ENCODE results near the gene MNS1. TPM values are rescaled to one million over a fixed set of nuclear protein-coding genes. Genes with fewer than 3 reads are reported as not detected.
"Not testable (repeated sequence)": the region's sequence is repeated elsewhere in the genome, so short reads cannot be mapped to it uniquely, and the experiment has no call there.

Gene MNS1
- total and polyA plus RNA-seq, 9 of the 15 experiments (the other 6 are each of a cell fraction or from before 2014, with no cell fraction given) = 1.1 to 10.3 (median 2.5) TPM

GRCh38 chr15:56485426-56485825 is 20.5 kb upstream of the MNS1 start:
- H3K9ac ChIP-seq (ENCODE audit: insufficient read depth in 1 of 2, low read depth in 2 of 2, low read length in 2 of 2); CTCF ChIA-PET (ENCODE audit: low intra/inter-chr PET ratio); H3K79me2 ChIP-seq (ENCODE audit: control insufficient read depth, insufficient read depth, low read length); FAIRE-seq; intact Hi-C loops (cut with micrococcal nuclease); H3K27ac ChIP-seq (ENCODE audit: extremely low read depth, low read depth, low read length); H3K9me3 ChIP-seq (replicated peaks; ENCODE audit: control insufficient read depth, insufficient read depth, low read depth, low read length); H3K27me3 ChIP-seq (ENCODE audit: control insufficient read depth in 2 of 2, insufficient read depth in 2 of 2, low read length in 2 of 2); H3K9me1 ChIP-seq (ENCODE audit: control insufficient read depth, insufficient read depth, low read length); ATAC-seq; H3K4me1 ChIP-seq (replicated peaks in 1 of 2; ENCODE audit: control insufficient read depth in 2 of 2, insufficient read depth in 2 of 2, low read length in 2 of 2); H3K4me3 ChIP-seq; BruUV-seq (replicated peaks); POLR2A ChIA-PET; H3K4me2 ChIP-seq (ENCODE audit: insufficient read depth, low read length); H4K20me1 ChIP-seq (replicated peaks; ENCODE audit: control insufficient read depth, insufficient read depth, low read length); H2AFZ ChIP-seq (ENCODE audit: low read depth, low read length); H3K36me3 ChIP-seq (ENCODE audit: control insufficient read depth, insufficient read depth, low read length); DNase-seq (ENCODE audit: extremely low read depth in 1 of 4, low spot score in 3 of 4): not testable (repeated sequence)
- WGBS (ENCODE audit: insufficient coverage, low coverage, missing lambda C conversion rate) = 3% methylated on average over 3 of the region's 3 CpGs
- in situ Hi-C loops (cut with MboI) = loop anchor here (25.0 kb wide), 2 partner anchors 327 to 827 kb away; no protein-coding TSS in a partner anchor
- peak; percentile 27 for TF ChIP-seq ZFP36 (IDR thresholded peaks at IDR 0.05; ENCODE audit: low read depth, low read length, partially characterized antibody)

- no peaks in the 10 kb centered on the region for H3K9me1 ChIP-seq (ENCODE audit: control insufficient read depth, insufficient read depth, low read length)
- no peaks in the 10 kb centered on the region for H4K20me1 ChIP-seq (replicated peaks; ENCODE audit: control insufficient read depth, insufficient read depth, low read length)
- ChIA-PET POLR2A (no interaction called here), CTCF (ENCODE audit: low intra/inter-chr PET ratio) (no interaction called here)
- intact Hi-C loops (cut with micrococcal nuclease) (no loop called here), in situ Hi-C loops (cut with MboI) (loop anchor here (25.0 kb wide), 2 partner anchors 328 to 828 kb away; no protein-coding TSS in a partner anchor)
- WGBS (ENCODE audit: insufficient coverage, low coverage, missing lambda C conversion rate) = 13% methylated on average over 2 of the region's 2 CpGs
- H3K27me3 ChIP-seq (ENCODE audit: control insufficient read depth in 2 of 2, insufficient read depth in 2 of 2, low read length in 2 of 2) = no peaks in the 10 kb centered on the region
- TF ChIP-seq ARNT (IDR thresholded peaks at IDR 0.05) (no peak), BCLAF1 (IDR thresholded peaks at IDR 0.05; ENCODE audit: borderline replicate concordance in 1 of 2, control insufficient read depth in 1 of 2, low read depth in 2 of 2, low read length in 1 of 2) (no peak), SMARCE1 (IDR thresholded peaks at IDR 0.05) (no peak), ZSCAN29 (IDR thresholded peaks at IDR 0.05) (no peak), ZNF583 (CRISPR knock-in tag; IDR thresholded peaks at IDR 0.05) (no peak), FOS (IDR thresholded peaks at IDR 0.05; ENCODE audit: extremely low read depth, insufficient read length) (no peak)
- FAIRE-seq = no peak
- H3K4me1 ChIP-seq (replicated peaks in 1 of 2; ENCODE audit: control insufficient read depth in 2 of 2, insufficient read depth in 2 of 2, low read length in 2 of 2) = no peaks in the 10 kb centered on the region
- no peaks in the 10 kb centered on the region for H3K36me3 ChIP-seq (ENCODE audit: control insufficient read depth, insufficient read depth, low read length)
- H3K79me2 ChIP-seq (ENCODE audit: control insufficient read depth, insufficient read depth, low read length) = no peaks in the 10 kb centered on the region
- H3K4me3 ChIP-seq = no peak overlapping the region
- DNase-seq (ENCODE audit: extremely low read depth in 1 of 4, low spot score in 3 of 4) = no peak
- no peak overlapping the region for H3K27ac ChIP-seq (ENCODE audit: extremely low read depth, low read depth, low read length)
- no peaks in the 10 kb centered on the region for H3K9me3 ChIP-seq (replicated peaks; ENCODE audit: control insufficient read depth, insufficient read depth, low read depth, low read length)
- no TSS peak for BruUV-seq (replicated peaks)
- H3K4me2 ChIP-seq (ENCODE audit: insufficient read depth, low read length) = no peak overlapping the region
- H3K9ac ChIP-seq (ENCODE audit: insufficient read depth in 1 of 2, low read depth in 2 of 2, low read length in 2 of 2) = no peak overlapping the region
- ATAC-seq = no peak
- H2AFZ ChIP-seq (ENCODE audit: low read depth, low read length) = 0 out of 2 replicates have a peak overlapping the region, but pooled peaks have one; percentile 10
Measured at GRCh38 chr15:56484287-56484686, 19.4 kb upstream of the MNS1 start.

Measured in K562 (cell line).